HepG2 (cell line): ENCODE data around the gene COLQ. TPM values are rescaled to one million over a fixed set of nuclear protein-coding genes. Genes with fewer than 3 reads are reported as not detected.

Experiments
- ETV5 ChIP-seq: IDR thresholded peaks from 2 replicates; pipeline ENCODE4 v1.6.1; 2018; ENCODE audit warnings: missing biosample characterization, missing genetic modification reagents, inconsistent platforms, borderline replicate concordance
- MAFK ChIP-seq, 2 experiments: IDR thresholded peaks in 1 of 2; conservative IDR thresholded peaks in 1 of 2; 2 replicates each; pipeline ENCODE4 v1.6.1; 2011; ENCODE audit warnings: improper control_type of control experiment in 2 of 2, low read length in 2 of 2
- PBX3 ChIP-seq: sonication (generic); formaldehyde crosslinking; IDR thresholded peaks from 2 replicates; pipeline ENCODE4 v1.8.1; 2023; ENCODE audit warnings: missing genetic modification reagents, inconsistent platforms, borderline replicate concordance
- POLR2G ChIP-seq: fragments of 200-400 bp; formaldehyde crosslinking; IDR thresholded peaks from 2 replicates; pipeline ENCODE4 v1.6.1; 2018; ENCODE audit warnings: mild to moderate bottlenecking, low read depth, low read length, moderate library complexity
- RAD21 ChIP-seq: fragments of 450-650 bp; formaldehyde crosslinking; IDR thresholded peaks from 2 replicates; pipeline ENCODE4 v1.5.0; 2020; ENCODE audit warnings: mild to moderate bottlenecking
- RERE ChIP-seq: IDR thresholded peaks from 2 replicates; pipeline ENCODE4 v1.6.1; 2016; ENCODE audit warnings: low read depth, missing genetic modification reagents, missing compliant biosample characterization
- SCMH1 ChIP-seq: sonication (generic); formaldehyde crosslinking; IDR thresholded peaks from 2 replicates; pipeline ENCODE4 v1.9.0; 2021; ENCODE audit warnings: missing genetic modification reagents, mild to moderate bottlenecking, borderline replicate concordance
- SMC3 ChIP-seq: IDR thresholded peaks from 2 replicates; pipeline ENCODE4 v1.6.1; 2011; ENCODE audit warnings: low read length, improper control_type of control experiment
- TEAD3 ChIP-seq: optimal IDR thresholded peaks from 2 replicates; pipeline ENCODE3; 2016; ENCODE audit warnings: borderline replicate concordance
- ZNF235 ChIP-seq: sonication (generic); formaldehyde crosslinking; IDR thresholded peaks from 2 replicates; pipeline ENCODE4 v1.8.1; 2023; ENCODE audit warnings: mild to moderate bottlenecking, missing genetic modification reagents, borderline replicate concordance
- ZNF549 ChIP-seq: sonication (generic); formaldehyde crosslinking; IDR thresholded peaks from 2 replicates; pipeline ENCODE4 v1.5.0; 2020; ENCODE audit warnings: missing genetic modification reagents
- ZNF747 ChIP-seq: sonication (generic); formaldehyde crosslinking; IDR thresholded peaks from 2 replicates; pipeline ENCODE4 v1.8.1; 2023; ENCODE audit warnings: missing genetic modification reagents, mild to moderate bottlenecking, borderline replicate concordance
- ZNF784 ChIP-seq: sonication (generic); formaldehyde crosslinking; IDR thresholded peaks from 2 replicates; pipeline ENCODE4 v1.5.1; 2020; ENCODE audit warnings: missing genetic modification reagents, mild to moderate bottlenecking, borderline replicate concordance
- polyA plus RNA-seq, 8 experiments: library from polyadenylated mRNA; depleted of rRNA in 3 of 8; stranded (reverse) in 7 of 8; unstranded in 1 of 8; fragments of >200 nt; fragmentation: Illumina TruSeq in 4 of 8; extraction: Trizol in 4 of 8; gene quantifications; 2 replicates each; pipeline versions ENCODE4 v1.2.1 to v1.2.3, GENCODE V29; 2011 to 2016; ENCODE audit warnings: low read depth in 4 of 8, missing spikeins in 1 of 8, mixed read lengths in 1 of 8; ENCODE audit not compliant: insufficient read depth in 1 of 8
- total RNA-seq, 5 experiments: library from RNA; depleted of rRNA; stranded (reverse); fragments of >200 nt; fragmentation: Illumina TruSeq; extraction: Trizol; gene quantifications; 2 replicates each; pipeline ENCODE4 v1.2.3, GENCODE V29; 2016; ENCODE audit warnings: low read depth in 1 of 5
- TF ChIP-seq, protein P1 (sequence below): sonication (generic); formaldehyde crosslinking; IDR thresholded peaks from 2 replicates; pipeline ENCODE4 v1.4.0; 2020; ENCODE audit warnings: missing genetic modification reagents, borderline replicate concordance

COLQ gene
- total and polyA plus RNA-seq, 2 of the 13 experiments (the other 11 are each of a cell fraction or from before 2014, with no cell fraction given), result 0.31 to 0.46 TPM

GRCh38 chr3:15557511-15557946 lies 36.0 kb upstream of the COLQ start (continued):
- TF ChIP-seq, protein P1, sequence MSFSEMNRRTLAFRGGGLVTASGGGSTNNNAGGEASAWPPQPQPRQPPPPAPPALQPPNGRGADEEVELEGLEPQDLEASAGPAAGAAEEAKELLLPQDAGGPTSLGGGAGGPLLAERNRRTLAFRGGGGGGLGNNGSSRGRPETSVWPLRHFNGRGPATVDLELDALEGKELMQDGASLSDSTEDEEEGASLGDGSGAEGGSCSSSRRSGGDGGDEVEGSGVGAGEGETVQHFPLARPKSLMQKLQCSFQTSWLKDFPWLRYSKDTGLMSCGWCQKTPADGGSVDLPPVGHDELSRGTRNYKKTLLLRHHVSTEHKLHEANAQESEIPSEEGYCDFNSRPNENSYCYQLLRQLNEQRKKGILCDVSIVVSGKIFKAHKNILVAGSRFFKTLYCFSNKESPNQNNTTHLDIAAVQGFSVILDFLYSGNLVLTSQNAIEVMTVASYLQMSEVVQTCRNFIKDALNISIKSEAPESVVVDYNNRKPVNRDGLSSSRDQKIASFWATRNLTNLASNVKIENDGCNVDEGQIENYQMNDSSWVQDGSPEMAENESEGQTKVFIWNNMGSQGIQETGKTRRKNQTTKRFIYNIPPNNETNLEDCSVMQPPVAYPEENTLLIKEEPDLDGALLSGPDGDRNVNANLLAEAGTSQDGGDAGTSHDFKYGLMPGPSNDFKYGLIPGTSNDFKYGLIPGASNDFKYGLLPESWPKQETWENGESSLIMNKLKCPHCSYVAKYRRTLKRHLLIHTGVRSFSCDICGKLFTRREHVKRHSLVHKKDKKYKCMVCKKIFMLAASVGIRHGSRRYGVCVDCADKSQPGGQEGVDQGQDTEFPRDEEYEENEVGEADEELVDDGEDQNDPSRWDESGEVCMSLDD (CRISPR knock-in tag), result no peak
- no peak for TF ChIP-seq ZNF747 (CRISPR knock-in tag)
- peak; percentile 26 to 68; a peak in 3 of 4 replicates for TF ChIP-seq MAFK (conservative IDR thresholded peaks at IDR 0.05 in 1 of 2, IDR thresholded peaks at IDR 0.05 in 1 of 2; ENCODE audit: low read length in 2 of 2)
- peak; percentile 14 for TF ChIP-seq TEAD3
- TF ChIP-seq SCMH1 (CRISPR knock-in tag), result no peak
- TF ChIP-seq ZNF784 (CRISPR knock-in tag), result no peak
- no peak for TF ChIP-seq ZNF549
- no peak for TF ChIP-seq POLR2G
- no peak for TF ChIP-seq RERE (CRISPR knock-in tag)
- no peak for TF ChIP-seq ZNF235 (CRISPR knock-in tag)
- no peak for TF ChIP-seq ETV5 (CRISPR knock-in tag)
- peak; percentile 33 for TF ChIP-seq SMC3
- no peak for TF ChIP-seq PBX3
- TF ChIP-seq RAD21 (CRISPR knock-in tag), result peak; percentile 37
